KMS-11 (cell line): ENCODE measurements around the gene ZC2HC1B.

Experiments used
- H2AFZ ChIP-seq: fragments of 200-600 bp; sonication (generic); 2 replicates; pipeline ENCODE4 v1.6.1; 2016; ENCODE audit warnings: antibody characterized with exemption, mixed run types, low read depth
- H3K27ac ChIP-seq: fragments of 200-600 bp; sonication (generic); 2 replicates; pipeline ENCODE4 v1.6.1; 2016; ENCODE audit warnings: mild to moderate bottlenecking, mixed run types
- H3K27me3 ChIP-seq: fragments of 200-600 bp; sonication (generic); 2 replicates; pipeline ENCODE4 v1.6.1; 2017; ENCODE audit warnings: mild to moderate bottlenecking, low read depth, mixed run types, moderate library complexity; ENCODE audit not compliant: insufficient read depth
- H3K36me3 ChIP-seq: fragments of 200-600 bp; sonication (generic); 2 replicates; pipeline ENCODE4 v1.6.1; 2017; ENCODE audit warnings: mild to moderate bottlenecking, mixed run types; ENCODE audit not compliant: insufficient read depth
- H3K4me1 ChIP-seq: fragments of 200-600 bp; sonication (generic); 2 replicates; pipeline ENCODE4 v1.6.1; 2016; ENCODE audit warnings: mild to moderate bottlenecking, low read depth, mixed run types; ENCODE audit not compliant: poor library complexity, severe bottlenecking
- H3K4me2 ChIP-seq: fragments of 200-600 bp; sonication (generic); 2 replicates; pipeline ENCODE4 v1.7.0; 2016; ENCODE audit warnings: mild to moderate bottlenecking, mixed run types
- H3K4me3 ChIP-seq: fragments of 200-600 bp; sonication (generic); IDR thresholded peaks from 2 replicates; pipeline ENCODE4 v1.6.1; 2017; ENCODE audit warnings: low read depth, low read length, mixed read lengths; ENCODE audit not compliant: insufficient read depth
- H3K79me2 ChIP-seq: fragments of 200-600 bp; sonication (generic); 2 replicates; pipeline ENCODE4 v1.6.1; 2016; ENCODE audit warnings: low read depth, mixed run types; ENCODE audit not compliant: insufficient read depth
- H3K9ac ChIP-seq: fragments of 200-600 bp; sonication (generic); 2 replicates; pipeline ENCODE4 v1.6.1; 2016; ENCODE audit warnings: mild to moderate bottlenecking, mixed run types
- H4K20me1 ChIP-seq: fragments of 200-600 bp; sonication (generic); 2 replicates; pipeline ENCODE4 v1.6.1; 2016; ENCODE audit warnings: mild to moderate bottlenecking, mixed run types; ENCODE audit not compliant: insufficient read depth
- CTCF ChIP-seq: fragments of 200-600 bp; sonication (generic); conservative IDR thresholded peaks from 2 replicates; pipeline ENCODE4 v1.6.1; 2017; ENCODE audit warnings: low read depth, mild to moderate bottlenecking, antibody characterized with exemption, low read length, moderate library complexity, mixed read lengths

ZC2HC1B gene

GRCh38 chr6:143941852-143942627 lies 77.8 kb downstream of the ZC2HC1B start:
- Histone ChIP-seq H3K27ac (no peak overlapping the region), H3K27me3 (no peaks in the 10 kb centered on the region), H3K79me2 (no peaks in the 10 kb centered on the region), H3K4me3 (no peak overlapping the region), H3K9ac (no peak overlapping the region), H3K4me2 (no peak overlapping the region), H3K36me3 (no peaks in the 10 kb centered on the region), H4K20me1 (no peaks in the 10 kb centered on the region), H2AFZ (0 out of 2 replicates have a peak overlapping the region, but pooled peaks have one; percentile 19), H3K4me1 (no peaks in the 10 kb centered on the region)
- TF ChIP-seq CTCF = peak; percentile 75; the same call in 1 of the 2 replicates

GRCh38 chr6:143948208-143948607 lies 83.9 kb downstream of the ZC2HC1B start:
- no peak overlapping the region for H3K9ac ChIP-seq

GRCh38 chr6:143949535-143949934 lies 85.3 kb downstream of the ZC2HC1B start:
- Histone ChIP-seq H3K4me1 (no peaks in the 10 kb centered on the region), H2AFZ (no peak overlapping the region), H4K20me1 (no peaks in the 10 kb centered on the region), H3K4me3 (no peak overlapping the region), H3K27me3 (no peaks in the 10 kb centered on the region), H3K27ac (no peak overlapping the region), H3K79me2 (no peaks in the 10 kb centered on the region), H3K9ac (no peak overlapping the region), H3K36me3 (no peaks in the 10 kb centered on the region), H3K4me2 (no peak overlapping the region)
- no peak for TF ChIP-seq CTCF

More at GRCh38 chr6:143948208-143948607, 83.9 kb downstream of the ZC2HC1B start:
- H3K36me3 ChIP-seq = no peaks in the 10 kb centered on the region
- TF ChIP-seq CTCF = no peak
- H3K27me3 ChIP-seq = no peaks in the 10 kb centered on the region
- no peak overlapping the region for H3K4me2 ChIP-seq
- H3K27ac ChIP-seq = no peak overlapping the region
- H3K4me1 ChIP-seq = no peaks in the 10 kb centered on the region
- no peak overlapping the region for H2AFZ ChIP-seq
- H3K4me3 ChIP-seq = no peak overlapping the region
- no peaks in the 10 kb centered on the region for H3K79me2 ChIP-seq
- no peaks in the 10 kb centered on the region for H4K20me1 ChIP-seq

GRCh38 chr6:143949962-143950361 lies 85.7 kb downstream of the ZC2HC1B start:
- H3K27me3 ChIP-seq = no peaks in the 10 kb centered on the region
- no peak overlapping the region for H3K4me2 ChIP-seq
- H4K20me1 ChIP-seq = no peaks in the 10 kb centered on the region
- no peak overlapping the region for H2AFZ ChIP-seq
- H3K36me3 ChIP-seq = no peaks in the 10 kb centered on the region
- H3K79me2 ChIP-seq = no peaks in the 10 kb centered on the region
- H3K4me3 ChIP-seq = no peak overlapping the region
- TF ChIP-seq CTCF = no peak
- no peak overlapping the region for H3K9ac ChIP-seq
- no peak overlapping the region for H3K27ac ChIP-seq
- no peaks in the 10 kb centered on the region for H3K4me1 ChIP-seq
